Gastrocnemius medialis (tissue), 4 donors: ENCODE results near the gene DHRSX.

Experiments
- POLR2A ChIP-seq, 2 donors: fragments of 450-650 bp; IDR thresholded peaks; one replicate each; pipeline ENCODE4 v1.6.1; 2017; ENCODE audit warnings: antibody characterized with exemption in 2 of 2, mild to moderate bottlenecking in 2 of 2, moderate library complexity in 2 of 2
- TF ChIP-seq, protein P1 (sequence below), 5 experiments: fragments of 450-650 bp in 3 of 5; fragments of 200-600 bp in 2 of 5; sonication (generic) in 2 of 5; IDR thresholded peaks in 4 of 5; conservative IDR thresholded peaks in 1 of 5; 1 replicate in 4 of 5; 2 replicates in 1 of 5; pipeline ENCODE4 v1.5.1; 2016 to 2019; ENCODE audit warnings: antibody characterized with exemption in 5 of 5, mild to moderate bottlenecking in 3 of 5, moderate library complexity in 3 of 5

- TF ChIP-seq, protein P1, sequence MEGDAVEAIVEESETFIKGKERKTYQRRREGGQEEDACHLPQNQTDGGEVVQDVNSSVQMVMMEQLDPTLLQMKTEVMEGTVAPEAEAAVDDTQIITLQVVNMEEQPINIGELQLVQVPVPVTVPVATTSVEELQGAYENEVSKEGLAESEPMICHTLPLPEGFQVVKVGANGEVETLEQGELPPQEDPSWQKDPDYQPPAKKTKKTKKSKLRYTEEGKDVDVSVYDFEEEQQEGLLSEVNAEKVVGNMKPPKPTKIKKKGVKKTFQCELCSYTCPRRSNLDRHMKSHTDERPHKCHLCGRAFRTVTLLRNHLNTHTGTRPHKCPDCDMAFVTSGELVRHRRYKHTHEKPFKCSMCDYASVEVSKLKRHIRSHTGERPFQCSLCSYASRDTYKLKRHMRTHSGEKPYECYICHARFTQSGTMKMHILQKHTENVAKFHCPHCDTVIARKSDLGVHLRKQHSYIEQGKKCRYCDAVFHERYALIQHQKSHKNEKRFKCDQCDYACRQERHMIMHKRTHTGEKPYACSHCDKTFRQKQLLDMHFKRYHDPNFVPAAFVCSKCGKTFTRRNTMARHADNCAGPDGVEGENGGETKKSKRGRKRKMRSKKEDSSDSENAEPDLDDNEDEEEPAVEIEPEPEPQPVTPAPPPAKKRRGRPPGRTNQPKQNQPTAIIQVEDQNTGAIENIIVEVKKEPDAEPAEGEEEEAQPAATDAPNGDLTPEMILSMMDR (IDR thresholded peaks at IDR 0.05 in 4 of 5, conservative IDR thresholded peaks at IDR 0.05 in 1 of 5), result no peak
- no peak for TF ChIP-seq POLR2A (IDR thresholded peaks at IDR 0.05)
Observed at GRCh38 chrX:2192584-2193272, 308.0 kb downstream of the DHRSX start.
